DND-41 (cell line): ENCODE results near the gene CNOT1.
A peak's percentile ranks its signal among the peaks of the same experiment; 100 is the strongest.

Experiments
- ATAC-seq: fragments of 200-7000 bp; cut with Tn5 transposase; 3 replicates; pipeline ENCODE4 v1.9.1; 2021; ENCODE audit warnings: low read depth; ENCODE audit not compliant: insufficient read depth
- DNase-seq: peaks from one replicate; pipeline ENCODE4 v3.0.0-alpha.2; 2020
- H2AFZ ChIP-seq: 2 replicates; pipeline ENCODE4 v1.6.0; 2012; ENCODE audit warnings: low read depth, low read length
- H3K27ac ChIP-seq: 2 replicates; pipeline ENCODE4 v1.5.1; 2012; ENCODE audit warnings: low read length, inconsistent platforms
- H3K27me3 ChIP-seq: fragments of 200-600 bp; sonication (generic); 2 replicates; pipeline ENCODE4 v1.6.0; 2012; ENCODE audit warnings: low read length, mild to moderate bottlenecking, inconsistent platforms; ENCODE audit not compliant: insufficient read depth, poor library complexity
- H3K36me3 ChIP-seq: 2 replicates; pipeline ENCODE4 v1.5.1; 2012; ENCODE audit warnings: low read length, inconsistent platforms; ENCODE audit not compliant: insufficient read depth
- H3K4me1 ChIP-seq: 2 replicates; pipeline ENCODE4 v1.5.1; 2012; ENCODE audit warnings: mild to moderate bottlenecking, low read length; ENCODE audit not compliant: insufficient read depth
- H3K4me2 ChIP-seq: 2 replicates; pipeline ENCODE4 v1.6.0; 2012; ENCODE audit warnings: mild to moderate bottlenecking, moderate library complexity, low read length, inconsistent platforms; ENCODE audit not compliant: insufficient read depth
- H3K4me3 ChIP-seq, 2 experiments: fragments of 200-600 bp in 1 of 2; shearing (Covaris generic) in 1 of 2; 2 replicates each; pipeline ENCODE4 v1.5.1; 2012 to 2016; ENCODE audit warnings: inconsistent platforms in 2 of 2, low read length in 2 of 2, mild to moderate bottlenecking in 2 of 2, low read depth in 1 of 2, moderate library complexity in 1 of 2
- H3K79me2 ChIP-seq: 2 replicates; pipeline ENCODE4 v1.6.0; 2012; ENCODE audit warnings: low read length, inconsistent platforms; ENCODE audit not compliant: insufficient read depth
- H3K9ac ChIP-seq: 2 replicates; pipeline ENCODE4 v1.6.0; 2012; ENCODE audit warnings: low read depth, mild to moderate bottlenecking, inconsistent platforms, low read length, moderate library complexity
- H3K9me3 ChIP-seq: 2 replicates; pipeline ENCODE4 v1.5.1; 2012; ENCODE audit warnings: low read length, moderate library complexity, mild to moderate bottlenecking, inconsistent platforms; ENCODE audit not compliant: insufficient read depth, severe bottlenecking
- H4K20me1 ChIP-seq: 2 replicates; pipeline ENCODE4 v1.6.0; 2012; ENCODE audit warnings: low read length; ENCODE audit not compliant: insufficient read depth
- EZH2 ChIP-seq: IDR thresholded peaks from 3 replicates; pipeline ENCODE4 v1.6.1; 2012; ENCODE audit warnings: borderline replicate concordance, low read depth, mild to moderate bottlenecking, moderate library complexity, low read length, inconsistent platforms; ENCODE audit not compliant: severe bottlenecking
- TF ChIP-seq, protein P1 (sequence below): IDR thresholded peaks from 2 replicates; pipeline ENCODE4 v1.5.1; 2012; ENCODE audit warnings: borderline replicate concordance, low read length, moderate library complexity, mild to moderate bottlenecking; ENCODE audit not compliant: poor library complexity, severe bottlenecking; ENCODE audit errors: extremely low read depth

Gene CNOT1

GRCh38 chr16:58629733-58630640, at the start of gene CNOT1:
Gene CNOT1 (minus strand): TSS chr16:58629826. CDS start chr16:58599337, 30,489 bp downstream.
- H3K4me3 ChIP-seq = peak within 1 kb of the TSS; percentile 80 to 90
- H3K4me2 ChIP-seq = peak within 1 kb of the TSS; percentile 81
- H3K9ac ChIP-seq = peak within 1 kb of the TSS; percentile 97
- peaks cover 36% of the 10 kb centered on the region for H4K20me1 ChIP-seq
- peak within 1 kb of the TSS; percentile 99 for H3K27ac ChIP-seq
- H3K4me1 ChIP-seq = peaks cover 28% of the 10 kb centered on the region
- peaks cover 47% of the 10 kb centered on the region for H3K79me2 ChIP-seq
- no peaks in the 10 kb centered on the region for H3K9me3 ChIP-seq
- TF ChIP-seq EZH2 = peak; percentile 93
- TF ChIP-seq, protein P1, sequence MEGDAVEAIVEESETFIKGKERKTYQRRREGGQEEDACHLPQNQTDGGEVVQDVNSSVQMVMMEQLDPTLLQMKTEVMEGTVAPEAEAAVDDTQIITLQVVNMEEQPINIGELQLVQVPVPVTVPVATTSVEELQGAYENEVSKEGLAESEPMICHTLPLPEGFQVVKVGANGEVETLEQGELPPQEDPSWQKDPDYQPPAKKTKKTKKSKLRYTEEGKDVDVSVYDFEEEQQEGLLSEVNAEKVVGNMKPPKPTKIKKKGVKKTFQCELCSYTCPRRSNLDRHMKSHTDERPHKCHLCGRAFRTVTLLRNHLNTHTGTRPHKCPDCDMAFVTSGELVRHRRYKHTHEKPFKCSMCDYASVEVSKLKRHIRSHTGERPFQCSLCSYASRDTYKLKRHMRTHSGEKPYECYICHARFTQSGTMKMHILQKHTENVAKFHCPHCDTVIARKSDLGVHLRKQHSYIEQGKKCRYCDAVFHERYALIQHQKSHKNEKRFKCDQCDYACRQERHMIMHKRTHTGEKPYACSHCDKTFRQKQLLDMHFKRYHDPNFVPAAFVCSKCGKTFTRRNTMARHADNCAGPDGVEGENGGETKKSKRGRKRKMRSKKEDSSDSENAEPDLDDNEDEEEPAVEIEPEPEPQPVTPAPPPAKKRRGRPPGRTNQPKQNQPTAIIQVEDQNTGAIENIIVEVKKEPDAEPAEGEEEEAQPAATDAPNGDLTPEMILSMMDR = no peak
- peak within 1 kb of the TSS; percentile 88 for H2AFZ ChIP-seq
- H3K27me3 ChIP-seq = no peaks in the 10 kb centered on the region
- ATAC-seq (peak; percentile 87), DNase-seq (peak; percentile 99)
- peaks cover 20% of the 10 kb centered on the region for H3K36me3 ChIP-seq

DNA sequence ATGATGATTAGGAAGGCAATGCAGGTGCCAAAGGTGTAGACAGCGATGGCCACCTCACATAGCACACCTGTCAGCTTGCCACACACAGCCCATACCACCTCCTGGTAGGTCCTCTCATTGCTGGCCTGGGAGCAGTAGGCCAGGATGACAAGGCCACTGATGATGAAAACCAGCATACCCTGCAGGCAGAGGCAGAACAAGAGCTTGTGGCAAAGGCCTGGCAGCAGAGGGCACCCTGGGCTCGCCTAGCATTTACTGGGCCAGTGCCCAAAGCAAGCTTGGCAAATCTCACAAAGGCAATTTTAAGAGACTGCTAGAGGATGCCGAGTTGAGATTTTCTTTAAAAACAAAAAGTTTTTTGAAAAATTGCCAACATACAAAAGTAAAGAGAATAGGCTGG, 49.1 kb upstream of the CNOT1 start:
- no peak overlapping the region for H3K4me3 ChIP-seq
- no peak for TF ChIP-seq EZH2
- TF ChIP-seq, protein P1 = peak; percentile 18
- no peak overlapping the region for H2AFZ ChIP-seq
- peaks cover 30% of the 10 kb centered on the region for H3K36me3 ChIP-seq
- H3K27me3 ChIP-seq = no peaks in the 10 kb centered on the region
- H3K9ac ChIP-seq = no peak overlapping the region
- no peak overlapping the region for H3K4me2 ChIP-seq
- ATAC-seq (no peak), DNase-seq (no peak)
- H3K9me3 ChIP-seq = no peaks in the 10 kb centered on the region
- peaks cover 10% of the 10 kb centered on the region for H3K4me1 ChIP-seq
- H4K20me1 ChIP-seq = peaks cover 3% of the 10 kb centered on the region; the same call in 1 of the 2 replicates
- no peak overlapping the region for H3K27ac ChIP-seq
- H3K79me2 ChIP-seq = peaks cover 3% of the 10 kb centered on the region; the same call in 1 of the 2 replicates

- H4K20me1 ChIP-seq = peaks cover 3% of the 10 kb centered on the region; the same call in 1 of the 2 replicates
- H3K9me3 ChIP-seq = no peaks in the 10 kb centered on the region
- H3K79me2 ChIP-seq = peaks cover under 1% of the 10 kb centered on the region; the same call in 1 of the 2 replicates
- no peak for TF ChIP-seq EZH2
- TF ChIP-seq, protein P1 = no peak
- H3K36me3 ChIP-seq = peaks cover 30% of the 10 kb centered on the region
- ATAC-seq (no peak), DNase-seq (no peak)
- no peak overlapping the region for H3K4me2 ChIP-seq
- H3K4me3 ChIP-seq = no peak overlapping the region
- no peak overlapping the region for H3K9ac ChIP-seq
- no peak overlapping the region for H3K27ac ChIP-seq
- H3K4me1 ChIP-seq = peaks cover 5% of the 10 kb centered on the region
- no peak overlapping the region for H2AFZ ChIP-seq
- no peaks in the 10 kb centered on the region for H3K27me3 ChIP-seq
Measured at GRCh38 chr16:58678269-58678668, 48.6 kb upstream of the CNOT1 start.
